ENCODE measurements around the gene MAPKAP1.

GRCh38 chr9:125655066-125655633 is 51.9 kb downstream of the MAPKAP1 start:
- TF ChIP-seq, protein P1, sequence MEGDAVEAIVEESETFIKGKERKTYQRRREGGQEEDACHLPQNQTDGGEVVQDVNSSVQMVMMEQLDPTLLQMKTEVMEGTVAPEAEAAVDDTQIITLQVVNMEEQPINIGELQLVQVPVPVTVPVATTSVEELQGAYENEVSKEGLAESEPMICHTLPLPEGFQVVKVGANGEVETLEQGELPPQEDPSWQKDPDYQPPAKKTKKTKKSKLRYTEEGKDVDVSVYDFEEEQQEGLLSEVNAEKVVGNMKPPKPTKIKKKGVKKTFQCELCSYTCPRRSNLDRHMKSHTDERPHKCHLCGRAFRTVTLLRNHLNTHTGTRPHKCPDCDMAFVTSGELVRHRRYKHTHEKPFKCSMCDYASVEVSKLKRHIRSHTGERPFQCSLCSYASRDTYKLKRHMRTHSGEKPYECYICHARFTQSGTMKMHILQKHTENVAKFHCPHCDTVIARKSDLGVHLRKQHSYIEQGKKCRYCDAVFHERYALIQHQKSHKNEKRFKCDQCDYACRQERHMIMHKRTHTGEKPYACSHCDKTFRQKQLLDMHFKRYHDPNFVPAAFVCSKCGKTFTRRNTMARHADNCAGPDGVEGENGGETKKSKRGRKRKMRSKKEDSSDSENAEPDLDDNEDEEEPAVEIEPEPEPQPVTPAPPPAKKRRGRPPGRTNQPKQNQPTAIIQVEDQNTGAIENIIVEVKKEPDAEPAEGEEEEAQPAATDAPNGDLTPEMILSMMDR (IDR thresholded peaks at IDR 0.05), result no peak
- TF ChIP-seq POLR2A (IDR thresholded peaks at IDR 0.05), result no peak

Measured in Peyer's patch (tissue), 4 donors.